ENCODE measurements around the gene IQCE. TPM values are rescaled to one million over a fixed set of nuclear protein-coding genes. Genes with fewer than 3 reads are reported as not detected.

Gene IQCE
- total and polyA plus RNA-seq, 2 experiments from 2014 or later = 14.7 to 14.9 TPM

GRCh38 chr7:2511769-2512168, 47.0 kb upstream of the IQCE start:
- no peak overlapping the region for H3K4me2 ChIP-seq (ENCODE audit: unreplicated experiment)
- WGBS, 2 experiments (ENCODE audit: low coverage in 1 of 2, low lambda C conversion rate in 2 of 2, missing lambda C conversion rate in 2 of 2) = 75 to 78% methylated on average over 9 to 15 of the region's 18 CpGs
- H3K27me3 ChIP-seq (replicated peaks; ENCODE audit: insufficient read depth) = no peaks in the 10 kb centered on the region

GRCh38 chr7:2512179-2512661, 46.6 kb upstream of the IQCE start:
- Histone ChIP-seq H3K4me3 (no peak overlapping the region), H2AFZ (no peak overlapping the region), H4K20me1 (ENCODE audit: insufficient read depth) (no peaks in the 10 kb centered on the region), H3K9me2 (ENCODE audit: insufficient read depth) (no peaks in the 10 kb centered on the region), H3K36me3 (ENCODE audit: low read depth) (no peaks in the 10 kb centered on the region), H3K4me2 (ENCODE audit: unreplicated experiment) (no peak overlapping the region), H3K4me1 (ENCODE audit: insufficient read depth) (peaks cover 22% of the 10 kb centered on the region), H3K9ac (no peak overlapping the region), H3F3A (ENCODE audit: insufficient read depth) (0 out of 2 replicates have a peak, but pooled peaks cover 5% of the 10 kb centered on the region), H3K79me2 (ENCODE audit: insufficient read depth) (no peaks in the 10 kb centered on the region), H3K27ac (no peak overlapping the region), H3K27me3 (replicated peaks; ENCODE audit: insufficient read depth) (no peaks in the 10 kb centered on the region), H3K9me3 (ENCODE audit: low read depth) (no peaks in the 10 kb centered on the region)
- peak; percentile 59 for DNase-seq
- WGBS, 2 experiments (ENCODE audit: low coverage in 1 of 2, low lambda C conversion rate in 2 of 2, missing lambda C conversion rate in 2 of 2) = 46% methylated on average over 11 to 12 of the region's 12 CpGs
- in situ Hi-C loops (cut with MboI) = no loop called here
- TF ChIP-seq EZH2 (IDR thresholded peaks at IDR 0.05; ENCODE audit: insufficient read depth, poor library complexity, severe bottlenecking) (no peak), EZH2phosphoT487 (IDR thresholded peaks at IDR 0.05; ENCODE audit: insufficient read depth, low read depth) (no peak)

More at GRCh38 chr7:2511769-2512168, 47.0 kb upstream of the IQCE start:
- in situ Hi-C loops (cut with MboI) = no loop called here
- Histone ChIP-seq H3K9ac (no peak overlapping the region), H2AFZ (no peak overlapping the region), H3K79me2 (ENCODE audit: insufficient read depth) (no peaks in the 10 kb centered on the region), H3K27ac (no peak overlapping the region), H3K4me1 (ENCODE audit: insufficient read depth) (peaks cover 19% of the 10 kb centered on the region), H3K9me3 (ENCODE audit: low read depth) (no peaks in the 10 kb centered on the region), H3K36me3 (ENCODE audit: low read depth) (no peaks in the 10 kb centered on the region), H4K20me1 (ENCODE audit: insufficient read depth) (no peaks in the 10 kb centered on the region), H3K4me3 (no peak overlapping the region), H3F3A (ENCODE audit: insufficient read depth) (0 out of 2 replicates have a peak, but pooled peaks cover 5% of the 10 kb centered on the region), H3K9me2 (ENCODE audit: insufficient read depth) (no peaks in the 10 kb centered on the region)
- TF ChIP-seq EZH2 (IDR thresholded peaks at IDR 0.05; ENCODE audit: insufficient read depth, poor library complexity, severe bottlenecking) (no peak), EZH2phosphoT487 (IDR thresholded peaks at IDR 0.05; ENCODE audit: insufficient read depth, low read depth) (no peak)
- no peak for DNase-seq

- Histone ChIP-seq H3K79me2 (ENCODE audit: insufficient read depth) (no peaks in the 10 kb centered on the region), H3K4me3 (no peak overlapping the region), H3K9ac (no peak overlapping the region), H3K27ac (no peak overlapping the region), H3K4me1 (ENCODE audit: insufficient read depth) (peaks cover 27% of the 10 kb centered on the region), H3K9me3 (ENCODE audit: low read depth) (no peaks in the 10 kb centered on the region), H3K9me2 (ENCODE audit: insufficient read depth) (no peaks in the 10 kb centered on the region), H3K4me2 (ENCODE audit: unreplicated experiment) (no peak overlapping the region), H3F3A (ENCODE audit: insufficient read depth) (0 out of 2 replicates have a peak, but pooled peaks cover 5% of the 10 kb centered on the region), H4K20me1 (ENCODE audit: insufficient read depth) (no peaks in the 10 kb centered on the region), H2AFZ (no peak overlapping the region), H3K27me3 (replicated peaks; ENCODE audit: insufficient read depth) (no peaks in the 10 kb centered on the region), H3K36me3 (ENCODE audit: low read depth) (no peaks in the 10 kb centered on the region)
- 52 to 84% methylated on average over 3 of the region's 3 CpGs for WGBS, 2 experiments (ENCODE audit: low coverage in 1 of 2, low lambda C conversion rate in 2 of 2, missing lambda C conversion rate in 2 of 2)
- DNase-seq = no peak
- TF ChIP-seq EZH2phosphoT487 (IDR thresholded peaks at IDR 0.05; ENCODE audit: insufficient read depth, low read depth) = no peak
- TF ChIP-seq EZH2 (IDR thresholded peaks at IDR 0.05; ENCODE audit: insufficient read depth, poor library complexity, severe bottlenecking) = no peak
- in situ Hi-C loops (cut with MboI) = no loop called here
Observed at GRCh38 chr7:2512713-2513112, 46.1 kb upstream of the IQCE start.

- Histone ChIP-seq H3K9ac (no peak overlapping the region), H3K9me3 (ENCODE audit: low read depth) (no peaks in the 10 kb centered on the region), H3K36me3 (ENCODE audit: low read depth) (no peaks in the 10 kb centered on the region), H3K4me2 (ENCODE audit: unreplicated experiment) (no peak overlapping the region), H3K79me2 (ENCODE audit: insufficient read depth) (no peaks in the 10 kb centered on the region), H3K4me1 (ENCODE audit: insufficient read depth) (peaks cover 32% of the 10 kb centered on the region), H4K20me1 (ENCODE audit: insufficient read depth) (no peaks in the 10 kb centered on the region), H3F3A (ENCODE audit: insufficient read depth) (0 out of 2 replicates have a peak, but pooled peaks cover 4% of the 10 kb centered on the region), H3K9me2 (ENCODE audit: insufficient read depth) (no peaks in the 10 kb centered on the region), H2AFZ (no peak overlapping the region), H3K4me3 (no peak overlapping the region), H3K27me3 (replicated peaks; ENCODE audit: insufficient read depth) (no peaks in the 10 kb centered on the region), H3K27ac (no peak overlapping the region)
- in situ Hi-C loops (cut with MboI) = no loop called here
- 89 to 91% methylated on average over 6 to 7 of the region's 7 CpGs for WGBS, 2 experiments (ENCODE audit: low coverage in 1 of 2, low lambda C conversion rate in 2 of 2, missing lambda C conversion rate in 2 of 2)
- DNase-seq = no peak
- no peak for TF ChIP-seq EZH2 (IDR thresholded peaks at IDR 0.05; ENCODE audit: insufficient read depth, poor library complexity, severe bottlenecking)
- TF ChIP-seq EZH2phosphoT487 (IDR thresholded peaks at IDR 0.05; ENCODE audit: insufficient read depth, low read depth) = no peak
Observed at GRCh38 chr7:2513702-2514101, 45.1 kb upstream of the IQCE start.

All from GM23248 (cell line).